H9 (cell line): Measurements from ENCODE around the gene SLC38A3. TPM values are rescaled to one million over a fixed set of nuclear protein-coding genes. Genes with fewer than 3 reads are reported as not detected.
A peak's percentile ranks its signal among the peaks of the same experiment; 100 is the strongest.

Experiments used
- DNase-seq: peaks from one replicate; pipeline ENCODE4 v3.0.0-alpha.2; 2017
- H2AFZ ChIP-seq: one replicate; pipeline ENCODE4 v1.6.1; 2013; ENCODE audit warnings: mild to moderate bottlenecking, low read length, control low read depth, moderate library complexity
- H2AK5ac ChIP-seq: 2 replicates; pipeline ENCODE4 v1.6.1; 2013; ENCODE audit warnings: low read length, control low read depth, mixed read lengths; ENCODE audit not compliant: insufficient read length
- H2BK120ac ChIP-seq: one replicate; pipeline ENCODE4 v1.6.1; 2013; ENCODE audit warnings: low read depth, mild to moderate bottlenecking, low read length, control low read depth, inconsistent platforms; ENCODE audit not compliant: poor library complexity, severe bottlenecking
- H2BK12ac ChIP-seq: 2 replicates; pipeline ENCODE4 v1.6.1; 2013; ENCODE audit warnings: low read length, control low read depth, mixed read lengths, low read depth; ENCODE audit not compliant: insufficient read length
- H2BK15ac ChIP-seq: 2 replicates; pipeline ENCODE4 v1.6.1; 2013; ENCODE audit warnings: low read depth, low read length, control low read depth
- H2BK20ac ChIP-seq: one replicate; pipeline ENCODE4 v1.6.1; 2013; ENCODE audit warnings: low read depth, mild to moderate bottlenecking, low read length, control low read depth, inconsistent platforms; ENCODE audit not compliant: poor library complexity, severe bottlenecking
- H2BK5ac ChIP-seq: 2 replicates; pipeline ENCODE4 v1.6.1; 2013; ENCODE audit warnings: low read length, control low read depth, mixed read lengths; ENCODE audit not compliant: insufficient read length
- H3K14ac ChIP-seq: 2 replicates; pipeline ENCODE4 v1.6.1; 2013; ENCODE audit warnings: low read length, control low read depth; ENCODE audit not compliant: insufficient read depth
- H3K18ac ChIP-seq: 2 replicates; pipeline ENCODE4 v1.6.1; 2013; ENCODE audit warnings: low read depth, mild to moderate bottlenecking, mixed read lengths, low read length, control low read depth; ENCODE audit not compliant: insufficient read length
- H3K23ac ChIP-seq: 2 replicates; pipeline ENCODE4 v1.6.1; 2013; ENCODE audit warnings: low read length, control low read depth, mixed read lengths, low read depth; ENCODE audit not compliant: insufficient read length
- H3K23me2 ChIP-seq: 2 replicates; pipeline ENCODE4 v1.6.1; 2013; ENCODE audit warnings: low read depth, mild to moderate bottlenecking, mixed read lengths, low read length, control low read depth; ENCODE audit not compliant: insufficient read length, poor library complexity, severe bottlenecking
- H3K27ac ChIP-seq: 2 replicates; pipeline ENCODE4 v1.5.1; 2013; ENCODE audit warnings: low read length, control low read depth, mixed read lengths, low read depth; ENCODE audit not compliant: insufficient read length
- H3K27me3 ChIP-seq: 2 replicates; pipeline ENCODE4 v1.6.1; 2013; ENCODE audit warnings: low read length, control low read depth, inconsistent platforms; ENCODE audit not compliant: insufficient read depth
- H3K4ac ChIP-seq: 2 replicates; pipeline ENCODE4 v1.6.1; 2013; ENCODE audit warnings: low read depth, mild to moderate bottlenecking, control low read depth, inconsistent platforms, low read length, moderate library complexity
- H3K4me1 ChIP-seq: 2 replicates; pipeline ENCODE4 v1.6.1; 2013; ENCODE audit warnings: low read length, control low read depth, inconsistent platforms; ENCODE audit not compliant: insufficient read depth
- H3K4me2 ChIP-seq: 2 replicates; pipeline ENCODE4 v1.6.1; 2013; ENCODE audit warnings: low read length, control low read depth, mixed read lengths; ENCODE audit not compliant: insufficient read length, insufficient read depth
- H3K56ac ChIP-seq: 2 replicates; pipeline ENCODE4 v1.6.1; 2013; ENCODE audit warnings: low read depth, mild to moderate bottlenecking, mixed read lengths, low read length, control low read depth; ENCODE audit not compliant: insufficient read length
- H3K79me1 ChIP-seq: 2 replicates; pipeline ENCODE4 v1.6.1; 2013; ENCODE audit warnings: low read depth, mild to moderate bottlenecking, moderate library complexity, low read length, control low read depth, inconsistent platforms; ENCODE audit not compliant: insufficient read depth, poor library complexity, severe bottlenecking
- H3K79me2 ChIP-seq: 2 replicates; pipeline ENCODE4 v1.6.1; 2013; ENCODE audit warnings: low read length, control low read depth, inconsistent platforms; ENCODE audit not compliant: insufficient read depth
- H3K9ac ChIP-seq: 2 replicates; pipeline ENCODE4 v1.6.1; 2013; ENCODE audit warnings: low read length, control low read depth, mixed read lengths; ENCODE audit not compliant: insufficient read length; ENCODE audit errors: extremely low read depth
- H3K9me3 ChIP-seq: one replicate; pipeline ENCODE4 v1.6.1; 2013; ENCODE audit warnings: low read depth, low read length, inconsistent platforms; ENCODE audit not compliant: control insufficient read depth
- H3T11ph ChIP-seq: one replicate; pipeline ENCODE4 v1.6.1; 2013; ENCODE audit warnings: mild to moderate bottlenecking, low read length, control low read depth, inconsistent platforms
- H4K20me1 ChIP-seq: one replicate; pipeline ENCODE4 v1.6.1; 2013; ENCODE audit not compliant: control insufficient read depth, insufficient read length, insufficient read depth
- H4K5ac ChIP-seq: 2 replicates; pipeline ENCODE4 v1.6.1; 2013; ENCODE audit warnings: low read depth, mild to moderate bottlenecking, mixed read lengths, low read length, control low read depth; ENCODE audit not compliant: insufficient read length
- H4K8ac ChIP-seq: replicated peaks from 2 replicates; pipeline ENCODE4 v1.6.1; 2013; ENCODE audit warnings: low read length, control low read depth, mixed read lengths, low read depth; ENCODE audit not compliant: insufficient read length
- H4K91ac ChIP-seq: 2 replicates; pipeline ENCODE4 v1.6.1; 2013; ENCODE audit warnings: low read depth, mild to moderate bottlenecking, moderate library complexity, mixed read lengths, low read length, control low read depth; ENCODE audit not compliant: insufficient read length
- H3K27ac Mint-ChIP-seq, 3 experiments: 2 replicates in 2 of 3; 3 replicates in 1 of 3; pipeline ENCODE4 v1.8.0; 2020 to 2021; ENCODE audit warnings: mixed read lengths in 3 of 3, mild to moderate bottlenecking in 1 of 3, moderate library complexity in 1 of 3
- H3K27me3 Mint-ChIP-seq: 2 replicates; pipeline ENCODE4 v1.8.0; 2021; ENCODE audit warnings: low read depth, mild to moderate bottlenecking, moderate library complexity, mixed read lengths
- H3K36me3 Mint-ChIP-seq, 3 experiments: 2 replicates in 2 of 3; 3 replicates in 1 of 3; pipeline ENCODE4 v1.8.0; 2020 to 2021; ENCODE audit warnings: low read depth in 3 of 3, mixed read lengths in 3 of 3; ENCODE audit not compliant: insufficient read depth in 1 of 3
- H3K4me1 Mint-ChIP-seq, 2 experiments: 2 replicates each; pipeline ENCODE4 v1.8.0; 2020; ENCODE audit warnings: mixed read lengths in 2 of 2
- H3K4me3 Mint-ChIP-seq, 2 experiments: 2 replicates in 1 of 2; 3 replicates in 1 of 2; pipeline ENCODE4 v1.8.0; 2020 to 2021; ENCODE audit warnings: mild to moderate bottlenecking in 2 of 2, mixed read lengths in 2 of 2, moderate library complexity in 1 of 2
- H3K9me3 Mint-ChIP-seq, 2 experiments: 2 replicates in 1 of 2; 3 replicates in 1 of 2; pipeline ENCODE4 v1.8.0; 2020; ENCODE audit warnings: mild to moderate bottlenecking in 2 of 2, mixed read lengths in 2 of 2, moderate library complexity in 1 of 2
- WGBS: extraction: QIAGEN DNeasy Blood & Tissue Kit; methylation state at CpG from one replicate; pipeline ENCODE4 v1.1.7; 2013; ENCODE audit warnings: missing lambda C conversion rate, low lambda C conversion rate, mixed read lengths; ENCODE audit not compliant: insufficient read length; ENCODE audit errors: extremely low coverage; 5-methylcytosine and 5-hydroxymethylcytosine counted together
- total RNA-seq: library from RNA; stranded (reverse); gene quantifications from 2 replicates; pipeline ENCODE4 v1.2.1, GENCODE V29; 2021
- TF ChIP-seq, protein P1 (sequence below): fragments of 200-600 bp; sonication (generic); conservative IDR thresholded peaks from 3 replicates; pipeline ENCODE4 v1.8.0; 2021; ENCODE audit warnings: antibody characterized with exemption, mild to moderate bottlenecking

The SLC38A3 gene
- total RNA-seq, 1 experiment from 2014 or later = 1.4 TPM

- Mint-ChIP-seq H3K27ac (no peak overlapping the region), H3K36me3 (no peaks in the 10 kb centered on the region), H3K27me3 (peaks cover 63% of the 10 kb centered on the region), H3K4me3 (peak overlapping the region; percentile 57 to 74), H3K4me1 (peaks cover 31 to 37% of the 10 kb centered on the region in 2 experiments), H3K9me3 (no peaks in the 10 kb centered on the region; a peak in 1 of 5 replicates)
- no peak overlapping the region for H3K56ac ChIP-seq
- TF ChIP-seq, protein P1, sequence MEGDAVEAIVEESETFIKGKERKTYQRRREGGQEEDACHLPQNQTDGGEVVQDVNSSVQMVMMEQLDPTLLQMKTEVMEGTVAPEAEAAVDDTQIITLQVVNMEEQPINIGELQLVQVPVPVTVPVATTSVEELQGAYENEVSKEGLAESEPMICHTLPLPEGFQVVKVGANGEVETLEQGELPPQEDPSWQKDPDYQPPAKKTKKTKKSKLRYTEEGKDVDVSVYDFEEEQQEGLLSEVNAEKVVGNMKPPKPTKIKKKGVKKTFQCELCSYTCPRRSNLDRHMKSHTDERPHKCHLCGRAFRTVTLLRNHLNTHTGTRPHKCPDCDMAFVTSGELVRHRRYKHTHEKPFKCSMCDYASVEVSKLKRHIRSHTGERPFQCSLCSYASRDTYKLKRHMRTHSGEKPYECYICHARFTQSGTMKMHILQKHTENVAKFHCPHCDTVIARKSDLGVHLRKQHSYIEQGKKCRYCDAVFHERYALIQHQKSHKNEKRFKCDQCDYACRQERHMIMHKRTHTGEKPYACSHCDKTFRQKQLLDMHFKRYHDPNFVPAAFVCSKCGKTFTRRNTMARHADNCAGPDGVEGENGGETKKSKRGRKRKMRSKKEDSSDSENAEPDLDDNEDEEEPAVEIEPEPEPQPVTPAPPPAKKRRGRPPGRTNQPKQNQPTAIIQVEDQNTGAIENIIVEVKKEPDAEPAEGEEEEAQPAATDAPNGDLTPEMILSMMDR = no peak
- no peaks in the 10 kb centered on the region for H3K4me1 ChIP-seq
- H4K5ac ChIP-seq = no peak overlapping the region
- H3K4me2 ChIP-seq = peak overlapping the region; percentile 54
- no peak overlapping the region for H2BK5ac ChIP-seq
- DNase-seq = peak; percentile 86
- no peak overlapping the region for H3T11ph ChIP-seq
- no peaks in the 10 kb centered on the region for H4K20me1 ChIP-seq
- H4K91ac ChIP-seq = no peak overlapping the region
- no peak overlapping the region for H3K4ac ChIP-seq
- no peak overlapping the region for H2AK5ac ChIP-seq
- no peak overlapping the region for H2BK12ac ChIP-seq
- peaks cover 7% of the 10 kb centered on the region for H3K23me2 ChIP-seq
- no peaks in the 10 kb centered on the region for H3K79me1 ChIP-seq
- no peak overlapping the region for H4K8ac ChIP-seq
- WGBS = no CpG with 5 or more reads among the region's 67 CpGs
- H2BK15ac ChIP-seq = no peak overlapping the region
- no peaks in the 10 kb centered on the region for H3K79me2 ChIP-seq
- peaks cover 7% of the 10 kb centered on the region; the same call in 1 of the 2 replicates for H3K27me3 ChIP-seq
- H2AFZ ChIP-seq = no peak overlapping the region
- no peak overlapping the region for H3K23ac ChIP-seq
- H2BK120ac ChIP-seq = no peak overlapping the region
- H3K9ac ChIP-seq = no peak overlapping the region
- H3K18ac ChIP-seq = no peak overlapping the region
- no peak overlapping the region for H2BK20ac ChIP-seq
- H3K9me3 ChIP-seq = no peaks in the 10 kb centered on the region
- no peak overlapping the region for H3K27ac ChIP-seq
- H3K14ac ChIP-seq = no peak overlapping the region
Observed at GRCh38 chr3:50205413-50206276, 574 bp downstream of the SLC38A3 start.
